ENCODE measurements around the gene BICC1. TPM values are rescaled to one million over a fixed set of nuclear protein-coding genes. Genes with fewer than 3 reads are reported as not detected.

The BICC1 gene
- total and polyA plus RNA-seq, 2 donors (not counting 1 experiment from before 2014, with no cell fraction given), result not detected

GRCh38 chr10:58641095-58641531, 128.4 kb downstream of the BICC1 start:
- Histone ChIP-seq H3K9me3 (ENCODE audit: control extremely low read depth in 1 of 3, control insufficient read depth in 2 of 3, insufficient read depth in 1 of 3, low read length in 2 of 3) (no peaks in the 10 kb centered on the region), H3K4me3 (ENCODE audit: control extremely low read depth in 1 of 5, extremely low read depth in 1 of 5, insufficient read depth in 1 of 5, low read depth in 2 of 5, low read length in 4 of 5) (no peak overlapping the region), H3K36me3 (replicated peaks in 1 of 2; ENCODE audit: control extremely low read depth in 1 of 2, control insufficient read depth in 1 of 2, extremely low read depth in 1 of 2, insufficient read depth in 2 of 2, low read length in 1 of 2) (no peaks in the 10 kb centered on the region), H3K9ac (ENCODE audit: low read length) (no peak overlapping the region), H3K4me2 (replicated peaks; ENCODE audit: low read depth, low read length, poor library complexity, severe bottlenecking) (no peak overlapping the region), H3K27ac (ENCODE audit: low read length in 2 of 2) (no peak overlapping the region), H4K20me1 (ENCODE audit: control insufficient read depth, insufficient read depth, low read length, poor library complexity, severe bottlenecking) (no peaks in the 10 kb centered on the region), H2AFZ (ENCODE audit: insufficient read depth, low read depth, low read length, poor library complexity, severe bottlenecking) (no peak overlapping the region), H3K79me2 (ENCODE audit: control insufficient read depth, insufficient read depth, low read length) (no peaks in the 10 kb centered on the region), H3K4me1 (ENCODE audit: control insufficient read depth in 2 of 2, insufficient read depth in 2 of 2, low read length in 2 of 2) (no peaks in the 10 kb centered on the region), H3K27me3 (replicated peaks in 1 of 4; ENCODE audit: control extremely low read depth in 1 of 4, control insufficient read depth in 3 of 4, insufficient read depth in 4 of 4, low read length in 3 of 4) (no peaks in the 10 kb centered on the region)
- ChIA-PET POLR2A (no interaction called here), CTCF (interaction anchor here (1.1 kb wide), 1 partner anchor 342 kb away, joined by 3 read pairs; no protein-coding TSS in a partner anchor)
- no peak overlapping the region for H3K27ac Mint-ChIP-seq
- H3K4me1 Mint-ChIP-seq, result no peaks in the 10 kb centered on the region
- intact Hi-C loops (cut with micrococcal nuclease), result no loop called here
- WGBS (ENCODE audit: insufficient coverage), result 0% methylated on average over 2 of the region's 5 CpGs
- ATAC-seq (ENCODE audit: low read depth) (no peak), DNase-seq (no peak)
- no peak for TF ChIP-seq EZH2 (IDR thresholded peaks at IDR 0.05; ENCODE audit: borderline replicate concordance, insufficient read depth, low read depth, low read length, poor library complexity, severe bottlenecking)
- TF ChIP-seq CTCF (IDR thresholded peaks at IDR 0.05), result no peak
- no peaks in the 10 kb centered on the region for H3K9me3 Mint-ChIP-seq (ENCODE audit: insufficient read depth)
- H3K4me3 Mint-ChIP-seq, result no peak overlapping the region
- H3K27me3 Mint-ChIP-seq, result no peaks in the 10 kb centered on the region

GRCh38 chr10:58641708-58642107, 129.0 kb downstream of the BICC1 start:
- H2AFZ ChIP-seq (ENCODE audit: insufficient read depth, low read depth, low read length, poor library complexity, severe bottlenecking), result no peak overlapping the region
- Mint-ChIP-seq H3K4me3 (no peak overlapping the region), H3K27me3 (no peaks in the 10 kb centered on the region), H3K9me3 (ENCODE audit: insufficient read depth) (no peaks in the 10 kb centered on the region), H3K4me1 (no peaks in the 10 kb centered on the region), H3K27ac (no peak overlapping the region)
- 92% methylated on average over 2 of the region's 2 CpGs for WGBS (ENCODE audit: insufficient coverage)
- no peak for ATAC-seq (ENCODE audit: low read depth)
- H3K79me2 ChIP-seq (ENCODE audit: control insufficient read depth, insufficient read depth, low read length), result no peaks in the 10 kb centered on the region
- intact Hi-C loops (cut with micrococcal nuclease), result no loop called here
- no peak for TF ChIP-seq CTCF (IDR thresholded peaks at IDR 0.05)
- no peak for TF ChIP-seq EZH2 (IDR thresholded peaks at IDR 0.05; ENCODE audit: borderline replicate concordance, insufficient read depth, low read depth, low read length, poor library complexity, severe bottlenecking)
- H3K36me3 ChIP-seq (replicated peaks in 1 of 2; ENCODE audit: control extremely low read depth in 1 of 2, control insufficient read depth in 1 of 2, extremely low read depth in 1 of 2, insufficient read depth in 2 of 2, low read length in 1 of 2), result no peaks in the 10 kb centered on the region
- DNase-seq, result no peak
- no peak overlapping the region for H3K9ac ChIP-seq (ENCODE audit: low read length)
- H3K4me2 ChIP-seq (replicated peaks; ENCODE audit: low read depth, low read length, poor library complexity, severe bottlenecking), result no peak overlapping the region
- POLR2A ChIA-PET, result no interaction called here
- H3K4me3 ChIP-seq (ENCODE audit: control extremely low read depth in 1 of 5, extremely low read depth in 1 of 5, insufficient read depth in 1 of 5, low read depth in 2 of 5, low read length in 4 of 5), result no peak overlapping the region
- CTCF ChIA-PET, result interaction anchor here (0.6 to 1.1 kb wide), 2 partner anchors 340 to 342 kb away, joined by 3 read pairs; no protein-coding TSS in a partner anchor
- no peak overlapping the region for H3K27ac ChIP-seq (ENCODE audit: low read length in 2 of 2)
- H3K4me1 ChIP-seq (ENCODE audit: control insufficient read depth in 2 of 2, insufficient read depth in 2 of 2, low read length in 2 of 2), result no peaks in the 10 kb centered on the region
- no peaks in the 10 kb centered on the region for H3K27me3 ChIP-seq (replicated peaks in 1 of 4; ENCODE audit: control extremely low read depth in 1 of 4, control insufficient read depth in 3 of 4, insufficient read depth in 4 of 4, low read length in 3 of 4)
- H3K9me3 ChIP-seq (ENCODE audit: control extremely low read depth in 1 of 3, control insufficient read depth in 2 of 3, insufficient read depth in 1 of 3, low read length in 2 of 3), result no peaks in the 10 kb centered on the region
- H4K20me1 ChIP-seq (ENCODE audit: control insufficient read depth, insufficient read depth, low read length, poor library complexity, severe bottlenecking), result no peaks in the 10 kb centered on the region

All from B cell (primary cell).